Transverse colon (tissue), 4 donors: ENCODE results near the gene TRPM3. TPM values are rescaled to one million over a fixed set of nuclear protein-coding genes. Genes with fewer than 3 reads are reported as not detected.
"Not testable (repeated sequence)": the region's sequence is repeated elsewhere in the genome, so short reads cannot be mapped to it uniquely, and the experiment has no call there.

Experiments
- DNase-seq: peaks from one replicate; pipeline ENCODE4 v3.0.0-alpha.2; 2019
- H3K27ac ChIP-seq, 4 donors: fragments of 200-600 bp; sonication (generic); 2 replicates each; pipeline ENCODE4 v1.5.1; 2016 to 2018; ENCODE audit warnings: inconsistent platforms in 4 of 4
- H3K27me3 ChIP-seq: fragments of 200-600 bp; sonication (generic); 2 replicates; pipeline ENCODE4 v1.5.1; 2017; ENCODE audit warnings: inconsistent platforms
- H3K36me3 ChIP-seq, 4 donors: fragments of 200-600 bp; sonication (generic); 2 replicates each; pipeline ENCODE4 v1.5.1; 2017 to 2019; ENCODE audit warnings: inconsistent platforms in 4 of 4
- H3K4me1 ChIP-seq, 4 donors: fragments of 200-600 bp; sonication (generic); 2 replicates each; pipeline ENCODE4 v1.5.1; 2017 to 2020; ENCODE audit warnings: inconsistent platforms in 4 of 4
- H3K4me3 ChIP-seq, 4 donors: fragments of 200-600 bp; sonication (generic); 1 replicate in 1 of 4; 2 replicates in 3 of 4; pipeline versions ENCODE4 v1.5.1 to v1.6.1; 2017 to 2019; ENCODE audit warnings: inconsistent platforms in 4 of 4
- H3K9me3 ChIP-seq, 2 donors: fragments of 200-600 bp; sonication (generic); 2 replicates each; pipeline ENCODE4 v1.5.1; 2017 to 2019; ENCODE audit warnings: inconsistent platforms in 2 of 2
- EP300 ChIP-seq: sonication (generic); formaldehyde crosslinking; IDR thresholded peaks from one replicate; pipeline ENCODE4 v1.6.1; 2017; ENCODE audit warnings: antibody characterized with exemption, low read depth
- POLR2A ChIP-seq: fragments of 450-650 bp; IDR thresholded peaks from one replicate; pipeline ENCODE4 v1.6.1; 2016; ENCODE audit warnings: antibody characterized with exemption, mild to moderate bottlenecking, moderate library complexity
- POLR2AphosphoS5 ChIP-seq, 3 donors: sonication (generic); formaldehyde crosslinking; IDR thresholded peaks; one replicate each; pipeline ENCODE4 v1.6.1; 2016; ENCODE audit warnings: antibody characterized with exemption in 3 of 3
- WGBS, 2 donors: methylation state at CpG; one replicate each; pipeline ENCODE4 v1.1.5; 2018; ENCODE audit warnings: low coverage in 1 of 2; 5-methylcytosine and 5-hydroxymethylcytosine counted together
- in situ Hi-C, 4 donors: fragments of 200-750 bp; cut with MboI; loops; one replicate each; pipeline versions ENCODE4 v1.15.0 to v1.15.1; 2017; ENCODE audit warnings: low sequenced_read_pairs in 3 of 4, low pct_ligation_motif_present in 1 of 4, low pct_unique_long_range_greater_than_20kb in 1 of 4
- intact Hi-C: fragments of 100-400 bp; cut with DNase I; formaldehyde crosslinking; loops from one replicate; pipeline ENCODE4 v1.15.1; 2023; ENCODE audit warnings: low total_unique reads
- total RNA-seq, 4 donors: library from RNA; depleted of rRNA; stranded (reverse); fragments of >200 nt; gene quantifications; one replicate each; pipeline ENCODE4 v1.1.0, GENCODE V29; 2016
- TF ChIP-seq, protein P1 (sequence below), 5 experiments: fragments of 200-600 bp in 3 of 5; fragments of 450-650 bp in 2 of 5; sonication (generic) in 3 of 5; IDR thresholded peaks; 1 replicate in 2 of 5; 2 replicates in 3 of 5; pipeline ENCODE4 v1.5.1; 2016 to 2017; ENCODE audit warnings: antibody characterized with exemption in 5 of 5, inconsistent platforms in 3 of 5, mild to moderate bottlenecking in 2 of 5, moderate library complexity in 1 of 5

TRPM3 gene
- total RNA-seq, 4 donors from 2014 or later: 0.16 to 1.2 (median 0.32) TPM

DNA sequence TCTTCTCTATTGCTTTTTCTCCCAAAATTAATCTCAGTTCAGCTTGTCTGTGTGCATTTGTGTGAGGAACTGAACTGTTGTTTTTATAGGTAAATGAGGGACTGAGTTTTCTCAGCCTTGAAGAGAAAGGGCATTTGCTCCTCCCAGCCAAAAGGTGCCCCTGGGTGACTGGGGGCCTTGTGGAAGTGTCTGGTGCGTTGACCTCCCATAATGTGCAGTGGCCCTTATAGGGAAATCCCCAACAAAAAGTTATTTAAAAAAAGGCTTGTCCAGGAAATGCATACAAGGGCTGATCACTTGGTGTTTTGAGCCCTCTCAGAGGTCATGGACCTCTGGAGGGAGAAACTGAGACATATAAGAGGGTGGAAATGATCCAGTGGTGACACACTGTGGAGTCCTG is 467.3 kb downstream of the TRPM3 start:
- Histone ChIP-seq H3K4me1 (no peaks in the 10 kb centered on the region), H3K27ac (no peak overlapping the region), H3K9me3 (peaks cover 0 to 2% of the 10 kb centered on the region in 2 donors), H3K4me3 (no peak overlapping the region), H3K27me3 (no peaks in the 10 kb centered on the region), H3K36me3 (no peaks in the 10 kb centered on the region)
- no peak for TF ChIP-seq EP300
- DNase-seq: no peak
- in situ Hi-C loops (loop anchor here in 3 of 4 donors (25.0 kb wide), 3 partner anchors 308 to 583 kb away; no protein-coding TSS in a partner anchor), intact Hi-C loops (no loop called here)
- WGBS, 2 donors: 57 to 72% methylated on average over 1 of the region's 1 CpG

DNA sequence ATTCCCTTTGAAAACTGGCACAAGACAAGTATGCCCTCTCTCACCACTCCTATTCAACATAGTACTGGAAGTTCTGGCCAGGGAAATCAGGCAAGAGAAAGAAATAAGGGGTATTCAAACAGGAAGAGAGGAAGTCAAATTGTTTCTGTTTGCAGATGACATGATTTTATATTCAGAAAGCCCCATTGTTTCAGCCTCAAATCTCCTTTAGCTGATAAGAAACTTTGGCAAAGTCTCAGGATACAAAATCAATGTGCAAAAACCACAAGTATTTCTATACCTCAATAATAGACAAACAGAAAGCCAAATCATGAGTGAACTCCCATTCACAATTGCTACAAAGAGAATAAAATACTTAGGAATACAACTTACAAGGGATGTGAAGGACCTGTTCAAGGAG is 476.8 kb downstream of the TRPM3 start:
- not testable (repeated sequence) for H3K36me3 ChIP-seq, H3K4me1 ChIP-seq, H3K4me3 ChIP-seq, DNase-seq, H3K27me3 ChIP-seq, H3K27ac ChIP-seq, H3K9me3 ChIP-seq
- in situ Hi-C loops: loop anchor here in 3 of 4 donors (25.0 kb wide), 4 partner anchors 343 to 1143 kb away; no protein-coding TSS in a partner anchor
- intact Hi-C loops: loop anchor here (10.0 kb wide), 1 partner anchor 610 kb away; no protein-coding TSS in a partner anchor

DNA sequence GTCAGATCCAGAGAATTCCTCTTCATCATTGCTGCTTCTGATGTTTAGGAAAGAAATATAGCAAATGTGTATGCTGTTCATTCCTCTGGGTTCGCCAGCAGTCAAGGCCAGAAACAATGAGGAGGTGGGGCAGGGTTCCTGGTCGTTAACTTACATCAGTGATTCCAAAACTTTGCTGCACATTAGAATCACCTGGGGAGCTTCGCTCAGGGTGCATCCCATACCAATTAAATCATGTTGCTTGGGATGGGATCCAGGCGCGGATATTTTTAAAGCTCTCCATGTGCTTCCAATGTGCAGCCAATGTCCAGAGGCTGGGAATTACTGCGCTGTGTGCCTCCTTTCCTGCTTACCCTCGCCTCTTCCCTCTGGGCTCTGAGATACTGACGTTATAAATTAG is 479.1 kb downstream of the TRPM3 start:
- WGBS, 2 donors: 82% methylated on average over 8 of the region's 8 CpGs; no CpG with 5 or more reads in 1 of the 2 donors

DNA sequence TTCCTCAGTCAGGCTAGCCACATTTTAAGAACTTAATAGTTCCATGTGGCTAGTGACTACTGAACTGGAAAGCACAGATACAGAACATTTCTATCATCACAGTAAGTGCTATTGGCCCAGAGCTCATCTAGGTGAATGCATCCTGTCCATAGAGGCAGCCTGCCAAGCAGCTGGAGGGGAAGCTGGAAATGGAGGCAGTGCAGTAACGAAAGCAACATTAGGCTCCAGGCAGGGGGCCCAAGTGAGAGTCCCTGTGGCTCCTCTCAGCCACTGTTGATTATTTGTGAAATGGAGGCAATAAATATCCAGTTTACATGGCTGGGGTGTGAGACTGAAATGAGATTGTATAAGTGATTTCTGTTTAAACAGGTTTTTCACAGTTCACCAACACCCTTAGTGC is 479.8 kb downstream of the TRPM3 start:
- Histone ChIP-seq H3K9me3 (no peaks in the 10 kb centered on the region), H3K27me3 (no peaks in the 10 kb centered on the region), H3K4me3 (no peak overlapping the region), H3K36me3 (no peaks in the 10 kb centered on the region), H3K27ac (no peak overlapping the region), H3K4me1 (no peaks in the 10 kb centered on the region)
- TF ChIP-seq POLR2A (no peak), EP300 (no peak), POLR2AphosphoS5 (IDR thresholded peaks at IDR 0.05) (no peak)
- TF ChIP-seq, protein P1, sequence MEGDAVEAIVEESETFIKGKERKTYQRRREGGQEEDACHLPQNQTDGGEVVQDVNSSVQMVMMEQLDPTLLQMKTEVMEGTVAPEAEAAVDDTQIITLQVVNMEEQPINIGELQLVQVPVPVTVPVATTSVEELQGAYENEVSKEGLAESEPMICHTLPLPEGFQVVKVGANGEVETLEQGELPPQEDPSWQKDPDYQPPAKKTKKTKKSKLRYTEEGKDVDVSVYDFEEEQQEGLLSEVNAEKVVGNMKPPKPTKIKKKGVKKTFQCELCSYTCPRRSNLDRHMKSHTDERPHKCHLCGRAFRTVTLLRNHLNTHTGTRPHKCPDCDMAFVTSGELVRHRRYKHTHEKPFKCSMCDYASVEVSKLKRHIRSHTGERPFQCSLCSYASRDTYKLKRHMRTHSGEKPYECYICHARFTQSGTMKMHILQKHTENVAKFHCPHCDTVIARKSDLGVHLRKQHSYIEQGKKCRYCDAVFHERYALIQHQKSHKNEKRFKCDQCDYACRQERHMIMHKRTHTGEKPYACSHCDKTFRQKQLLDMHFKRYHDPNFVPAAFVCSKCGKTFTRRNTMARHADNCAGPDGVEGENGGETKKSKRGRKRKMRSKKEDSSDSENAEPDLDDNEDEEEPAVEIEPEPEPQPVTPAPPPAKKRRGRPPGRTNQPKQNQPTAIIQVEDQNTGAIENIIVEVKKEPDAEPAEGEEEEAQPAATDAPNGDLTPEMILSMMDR (IDR thresholded peaks at IDR 0.05): no peak
- 67% methylated on average over 1 of the region's 1 CpG; no CpG with 5 or more reads in 1 of the 2 donors for WGBS, 2 donors
- DNase-seq: no peak
- intact Hi-C loops (loop anchor here (10.0 kb wide), 1 partner anchor 613 kb away; no protein-coding TSS in a partner anchor), in situ Hi-C loops (loop anchor here in 3 of 4 donors (25.0 kb wide), 4 partner anchors 346 to 1146 kb away; no protein-coding TSS in a partner anchor)

More for the DNA sequence above, 479.1 kb downstream of the TRPM3 start:
- Histone ChIP-seq H3K27me3 (no peaks in the 10 kb centered on the region), H3K4me1 (no peaks in the 10 kb centered on the region), H3K9me3 (no peaks in the 10 kb centered on the region), H3K27ac (no peak overlapping the region), H3K36me3 (no peaks in the 10 kb centered on the region), H3K4me3 (no peak overlapping the region)
- TF ChIP-seq POLR2A: no peak
- TF ChIP-seq EP300: no peak
- TF ChIP-seq, protein P1 (IDR thresholded peaks at IDR 0.05): no peak
- TF ChIP-seq POLR2AphosphoS5 (IDR thresholded peaks at IDR 0.05): no peak
- intact Hi-C loops: loop anchor here (10.0 kb wide), 1 partner anchor 612 kb away; no protein-coding TSS in a partner anchor
- in situ Hi-C loops: loop anchor here in 3 of 4 donors (25.0 kb wide), 4 partner anchors 345 to 1145 kb away; no protein-coding TSS in a partner anchor
- no peak for DNase-seq

DNA sequence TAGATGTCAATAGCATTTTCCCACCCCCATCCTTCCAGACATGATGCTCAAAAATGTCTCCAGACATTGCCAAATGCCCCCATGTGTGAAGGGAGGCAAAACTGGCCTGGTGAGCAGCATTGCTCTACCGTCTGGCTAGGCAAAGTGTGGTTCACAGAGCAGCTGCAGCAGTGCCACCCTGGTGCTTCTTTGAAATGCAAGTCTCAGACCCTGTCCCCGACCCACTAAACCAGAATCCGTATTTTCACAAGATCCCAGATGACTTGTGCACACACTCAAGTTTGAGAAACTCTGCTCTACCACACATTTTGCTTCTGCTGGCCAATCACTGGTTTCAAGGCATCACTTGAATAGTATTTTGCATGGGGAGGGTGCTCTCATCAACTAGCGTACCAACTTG is 480.4 kb downstream of the TRPM3 start:
- Histone ChIP-seq H3K4me3 (no peak overlapping the region), H3K4me1 (no peaks in the 10 kb centered on the region), H3K27ac (no peak overlapping the region), H3K27me3 (no peaks in the 10 kb centered on the region), H3K9me3 (no peaks in the 10 kb centered on the region), H3K36me3 (no peaks in the 10 kb centered on the region)
- TF ChIP-seq POLR2A (no peak), POLR2AphosphoS5 (IDR thresholded peaks at IDR 0.05) (no peak), EP300 (no peak)
- TF ChIP-seq, protein P1 (IDR thresholded peaks at IDR 0.05): no peak
- WGBS, 2 donors: 80% methylated on average over 4 of the region's 4 CpGs; no CpG with 5 or more reads in 1 of the 2 donors
- DNase-seq: no peak
- intact Hi-C loops (loop anchor here (10.0 kb wide), 1 partner anchor 614 kb away; no protein-coding TSS in a partner anchor), in situ Hi-C loops (loop anchor here in 3 of 4 donors (25.0 kb wide), 4 partner anchors 346 to 1146 kb away; no protein-coding TSS in a partner anchor)
